Transverse colon (tissue), 4 donors: ENCODE results near the gene UBA52. TPM values are rescaled to one million over a fixed set of nuclear protein-coding genes. Genes with fewer than 3 reads are reported as not detected.

Experiments used
- DNase-seq: peaks from one replicate; pipeline ENCODE4 v3.0.0-alpha.2; 2019
- H3K27ac ChIP-seq, 4 donors: fragments of 200-600 bp; sonication (generic); 2 replicates each; pipeline ENCODE4 v1.5.1; 2016 to 2018; ENCODE audit warnings: inconsistent platforms in 4 of 4
- H3K27me3 ChIP-seq: fragments of 200-600 bp; sonication (generic); 2 replicates; pipeline ENCODE4 v1.5.1; 2017; ENCODE audit warnings: inconsistent platforms
- H3K36me3 ChIP-seq, 4 donors: fragments of 200-600 bp; sonication (generic); 2 replicates each; pipeline ENCODE4 v1.5.1; 2017 to 2019; ENCODE audit warnings: inconsistent platforms in 4 of 4
- H3K4me1 ChIP-seq, 4 donors: fragments of 200-600 bp; sonication (generic); 2 replicates each; pipeline ENCODE4 v1.5.1; 2017 to 2020; ENCODE audit warnings: inconsistent platforms in 4 of 4
- H3K4me3 ChIP-seq, 4 donors: fragments of 200-600 bp; sonication (generic); 1 replicate in 1 of 4; 2 replicates in 3 of 4; pipeline versions ENCODE4 v1.5.1 to v1.6.1; 2017 to 2019; ENCODE audit warnings: inconsistent platforms in 4 of 4
- H3K9me3 ChIP-seq, 2 donors: fragments of 200-600 bp; sonication (generic); 2 replicates each; pipeline ENCODE4 v1.5.1; 2017 to 2019; ENCODE audit warnings: inconsistent platforms in 2 of 2
- CTCF ChIP-seq, 5 experiments: fragments of 200-600 bp in 3 of 5; fragments of 450-650 bp in 2 of 5; sonication (generic) in 3 of 5; IDR thresholded peaks; 1 replicate in 2 of 5; 2 replicates in 3 of 5; pipeline ENCODE4 v1.5.1; 2016 to 2017; ENCODE audit warnings: antibody characterized with exemption in 5 of 5, inconsistent platforms in 3 of 5, mild to moderate bottlenecking in 2 of 5, moderate library complexity in 1 of 5
- EP300 ChIP-seq: sonication (generic); formaldehyde crosslinking; IDR thresholded peaks from one replicate; pipeline ENCODE4 v1.6.1; 2017; ENCODE audit warnings: antibody characterized with exemption, low read depth
- POLR2A ChIP-seq: fragments of 450-650 bp; IDR thresholded peaks from one replicate; pipeline ENCODE4 v1.6.1; 2016; ENCODE audit warnings: antibody characterized with exemption, mild to moderate bottlenecking, moderate library complexity
- POLR2AphosphoS5 ChIP-seq, 3 donors: sonication (generic); formaldehyde crosslinking; IDR thresholded peaks; one replicate each; pipeline ENCODE4 v1.6.1; 2016; ENCODE audit warnings: antibody characterized with exemption in 3 of 3
- WGBS, 2 donors: methylation state at CpG; one replicate each; pipeline ENCODE4 v1.1.5; 2018; ENCODE audit warnings: low coverage in 1 of 2; 5-methylcytosine and 5-hydroxymethylcytosine counted together
- in situ Hi-C, 4 donors: fragments of 200-750 bp; cut with MboI; loops; one replicate each; pipeline versions ENCODE4 v1.15.0 to v1.15.1; 2017; ENCODE audit warnings: low sequenced_read_pairs in 3 of 4, low pct_ligation_motif_present in 1 of 4, low pct_unique_long_range_greater_than_20kb in 1 of 4
- intact Hi-C: fragments of 100-400 bp; cut with DNase I; formaldehyde crosslinking; loops from one replicate; pipeline ENCODE4 v1.15.1; 2023; ENCODE audit warnings: low total_unique reads
- total RNA-seq, 4 donors: library from RNA; depleted of rRNA; stranded (reverse); fragments of >200 nt; gene quantifications; one replicate each; pipeline ENCODE4 v1.1.0, GENCODE V29; 2016

The UBA52 gene
- total RNA-seq, 4 donors from 2014 or later: 421 to 735 (median 566) TPM

- Histone ChIP-seq H3K27ac (no peak overlapping the region), H3K4me3 (no peak overlapping the region), H3K36me3 (no peaks in the 10 kb centered on the region), H3K27me3 (peaks cover 72% of the 10 kb centered on the region), H3K4me1 (peaks cover 6 to 24% (median 21%) of the 10 kb centered on the region in 4 donors), H3K9me3 (no peaks in the 10 kb centered on the region)
- TF ChIP-seq POLR2AphosphoS5 (IDR thresholded peaks at IDR 0.05) (no peak), CTCF (IDR thresholded peaks at IDR 0.05) (no peak), EP300 (no peak), POLR2A (no peak)
- intact Hi-C loops (no loop called here), in situ Hi-C loops (loop anchor here in 1 of 4 donors (25.0 kb wide), 1 partner anchor 196 kb away; no protein-coding TSS in a partner anchor)
- 89 to 100% methylated on average over 2 to 3 of the region's 3 CpGs for WGBS, 2 donors
- DNase-seq: no peak
These were observed 44.4 kb downstream of the UBA52 start for GRCh38 chr19:18616023-18616422.

GRCh38 chr19:18617562-18617961, 45.9 kb downstream of the UBA52 start:
- Histone ChIP-seq H3K27me3 (peaks cover 56% of the 10 kb centered on the region), H3K9me3 (no peaks in the 10 kb centered on the region), H3K4me1 (peaks cover 0 to 9% (median 6%) of the 10 kb centered on the region in 4 donors), H3K27ac (no peak overlapping the region), H3K36me3 (no peaks in the 10 kb centered on the region), H3K4me3 (no peak overlapping the region)
- intact Hi-C loops: no loop called here
- TF ChIP-seq POLR2A (no peak), EP300 (no peak), CTCF (IDR thresholded peaks at IDR 0.05) (no peak), POLR2AphosphoS5 (IDR thresholded peaks at IDR 0.05) (no peak)
- DNase-seq: no peak
- in situ Hi-C loops: loop anchor here in 1 of 4 donors (25.0 kb wide), 1 partner anchor 195 kb away; no protein-coding TSS in a partner anchor

- no peaks in the 10 kb centered on the region for H3K36me3 ChIP-seq
- WGBS, 2 donors: 76 to 89% methylated on average over 2 to 12 of the region's 13 CpGs
- H3K27me3 ChIP-seq: peaks cover 49% of the 10 kb centered on the region
- no peak overlapping the region for H3K4me3 ChIP-seq
- H3K4me1 ChIP-seq: peaks cover 0 to 3% (median under 1%) of the 10 kb centered on the region in 4 donors
- in situ Hi-C loops: loop anchor here in 1 of 4 donors (25.0 kb wide), 1 partner anchor 194 kb away; no protein-coding TSS in a partner anchor
- no peak for DNase-seq
- no peaks in the 10 kb centered on the region for H3K9me3 ChIP-seq
- intact Hi-C loops: no loop called here
- TF ChIP-seq POLR2AphosphoS5 (IDR thresholded peaks at IDR 0.05): no peak
- no peak for TF ChIP-seq CTCF (IDR thresholded peaks at IDR 0.05)
- no peak for TF ChIP-seq EP300
- TF ChIP-seq POLR2A: no peak
- H3K27ac ChIP-seq: no peak overlapping the region
These were observed 46.6 kb downstream of the UBA52 start for GRCh38 chr19:18618236-18618635.

- H3K4me1 ChIP-seq: no peaks in the 10 kb centered on the region
- H3K36me3 ChIP-seq: no peaks in the 10 kb centered on the region
- H3K4me3 ChIP-seq: no peak overlapping the region
- 90% methylated on average over 10 of the region's 10 CpGs; no CpG with 5 or more reads in 1 of the 2 donors for whole genome bisulfite sequencing, 2 donors
- intact Hi-C loops (no loop called here), in situ Hi-C loops (loop anchor here in 1 of 4 donors (25.0 kb wide), 1 partner anchor 192 kb away; no protein-coding TSS in a partner anchor)
- no peak overlapping the region for H3K27ac ChIP-seq
- TF ChIP-seq POLR2AphosphoS5 (IDR thresholded peaks at IDR 0.05): no peak
- TF ChIP-seq POLR2A: no peak
- no peak for TF ChIP-seq EP300
- no peak for TF ChIP-seq CTCF (IDR thresholded peaks at IDR 0.05)
- H3K27me3 ChIP-seq: peaks cover 29% of the 10 kb centered on the region
- DNase-seq: no peak
- H3K9me3 ChIP-seq: no peaks in the 10 kb centered on the region
These were observed 48.7 kb downstream of the UBA52 start for GRCh38 chr19:18620311-18620710.
